B cell (primary cell): ENCODE data around the gene LACTB.

ENCODE experiments used
- CTCF ChIP-seq: fragments of 200-600 bp; IDR thresholded peaks from one replicate; pipeline ENCODE4 v1.8.0; 2022; ENCODE audit warnings: antibody characterized with exemption, mild to moderate bottlenecking
- EZH2 ChIP-seq: IDR thresholded peaks from 2 replicates; pipeline ENCODE4 v1.6.1; 2012; ENCODE audit warnings: borderline replicate concordance, low read depth, mild to moderate bottlenecking, moderate library complexity, low read length; ENCODE audit not compliant: insufficient read depth, poor library complexity, severe bottlenecking

- no peak for TF ChIP-seq CTCF
- TF ChIP-seq EZH2 = no peak
Measured at GRCh38 chr15:63084806-63085205, 36.9 kb upstream of the LACTB start.
